ENCODE data around the gene PNMA1.
A peak's percentile ranks its signal among the peaks of the same experiment; 100 is the strongest.

The PNMA1 gene

GRCh38 chr14:73755434-73756014 lies 41.3 kb upstream of the PNMA1 start:
- H3K9me3 ChIP-seq: no peaks in the 10 kb centered on the region
- intact Hi-C loops (cut with DNase I; ENCODE audit: low total_unique reads): loop anchor here (5.0 to 10.0 kb wide), 2 partner anchors 37 to 69 kb away; no protein-coding TSS in a partner anchor
- no peak for TF ChIP-seq CTCF (IDR thresholded peaks at IDR 0.05)
- no peaks in the 10 kb centered on the region for H3K36me3 ChIP-seq
- H3K27ac ChIP-seq: peak overlapping the region; percentile 95 to 96
- peaks cover 0 to 88% (median 82%) of the 10 kb centered on the region in 4 donors for H3K4me1 ChIP-seq
- no peak overlapping the region for H3K4me3 ChIP-seq
- DNase-seq: no peak
- no peaks in the 10 kb centered on the region for H3K27me3 ChIP-seq

GRCh38 chr14:73754911-73755360 lies 40.8 kb upstream of the PNMA1 start:
- DNase-seq: peak in 1 of 2 donors; percentile 60
- Histone ChIP-seq H3K4me3 (peak overlapping the region; percentile 20 to 33), H3K36me3 (no peaks in the 10 kb centered on the region), H3K4me1 (peaks cover 0 to 93% (median 87%) of the 10 kb centered on the region in 4 donors), H3K27ac (peak overlapping the region; percentile 95 to 96), H3K27me3 (no peaks in the 10 kb centered on the region), H3K9me3 (no peaks in the 10 kb centered on the region)
- no peak for TF ChIP-seq CTCF (IDR thresholded peaks at IDR 0.05)
- intact Hi-C loops (cut with DNase I; ENCODE audit: low total_unique reads): loop anchor here (5.0 to 10.0 kb wide), 2 partner anchors 37 to 70 kb away; no protein-coding TSS in a partner anchor

GRCh38 chr14:73753887-73754795 lies 40.0 kb upstream of the PNMA1 start:
- no peaks in the 10 kb centered on the region for H3K9me3 ChIP-seq
- H3K4me3 ChIP-seq: peak overlapping the region; percentile 20 to 33
- intact Hi-C loops (cut with DNase I; ENCODE audit: low total_unique reads): loop anchor here (10.0 kb wide), 1 partner anchor 71 kb away; no protein-coding TSS in a partner anchor
- H3K36me3 ChIP-seq: no peaks in the 10 kb centered on the region
- DNase-seq: peak in 1 of 2 donors; percentile 83
- H3K27me3 ChIP-seq: no peaks in the 10 kb centered on the region
- H3K27ac ChIP-seq: peak overlapping the region; percentile 95 to 96
- TF ChIP-seq CTCF (IDR thresholded peaks at IDR 0.05): no peak
- H3K4me1 ChIP-seq: peaks cover 0 to 100% (median 95%) of the 10 kb centered on the region in 4 donors

- no peak for TF ChIP-seq CTCF (IDR thresholded peaks at IDR 0.05)
- peak in 1 of 2 donors; percentile 72 for DNase-seq
Observed at GRCh38 chr14:73753124-73753886, 39.1 kb upstream of the PNMA1 start.

More at GRCh38 chr14:73753124-73753886, 39.1 kb upstream of the PNMA1 start:
- H3K9me3 ChIP-seq: no peaks in the 10 kb centered on the region
- peak overlapping the region; percentile 95 to 96 for H3K27ac ChIP-seq
- intact Hi-C loops (cut with DNase I; ENCODE audit: low total_unique reads): loop anchor here (10.0 kb wide), 1 partner anchor 71 kb away; no protein-coding TSS in a partner anchor
- no peaks in the 10 kb centered on the region for H3K27me3 ChIP-seq
- peak overlapping the region in 1 of 2 donors; percentile 33 for H3K4me3 ChIP-seq
- H3K36me3 ChIP-seq: no peaks in the 10 kb centered on the region
- H3K4me1 ChIP-seq: peaks cover 0 to 100% (median 95%) of the 10 kb centered on the region in 4 donors

Measured in tibial artery (tissue), 4 donors.